GM18873 (cell line): Measurements from ENCODE around the gene SIAH2.

Experiments used
- ATAC-seq: cut with Tn5 transposase; IDR thresholded peaks from one replicate; pipeline ENCODE4 v1.9.1; 2021; ENCODE audit warnings: mild to moderate bottlenecking, moderate library complexity, moderate number of reproducible peaks; ENCODE audit not compliant: unreplicated experiment, low FRiP score

Gene SIAH2

GRCh38 chr3:150751781-150752263, 11.1 kb downstream of the SIAH2 start:
- ATAC-seq = no peak

DNA sequence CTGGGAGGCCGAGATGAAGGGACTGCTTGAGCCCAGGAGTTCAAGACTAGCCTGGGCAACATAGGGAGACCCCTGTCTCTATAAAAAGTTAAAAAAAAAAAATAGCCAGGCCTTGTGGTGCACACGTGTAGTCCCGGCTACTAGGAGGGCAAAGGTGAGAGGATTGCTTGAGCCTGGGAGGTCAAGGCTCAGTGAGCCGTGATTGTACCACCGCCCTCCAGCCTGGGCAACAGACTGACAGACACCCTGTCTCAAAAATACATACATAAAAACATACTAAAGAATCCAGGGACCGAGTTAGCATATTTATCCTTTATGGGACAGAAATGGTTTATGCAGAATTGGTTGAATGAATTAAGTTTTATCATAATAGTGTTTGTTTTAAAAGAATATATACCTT, 13.7 kb downstream of the SIAH2 start:
- no peak for ATAC-seq

DNA sequence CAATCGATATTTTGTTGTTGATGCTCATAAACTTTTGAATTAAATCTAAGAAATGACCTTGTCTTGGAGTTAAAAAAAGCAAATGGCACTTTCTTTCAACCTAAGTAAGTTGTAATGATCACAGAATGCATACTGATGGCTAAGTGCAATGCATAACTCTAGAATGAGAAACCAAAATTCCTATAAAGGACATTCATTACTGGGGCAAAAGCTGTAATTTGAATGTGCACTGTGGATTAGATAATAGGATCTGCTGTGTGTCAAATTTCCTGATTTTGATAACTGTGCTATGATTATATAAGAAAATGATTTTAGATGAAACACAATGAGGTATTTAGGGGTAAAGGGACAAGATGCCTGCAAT, 14.3 kb downstream of the SIAH2 start:
- no peak for ATAC-seq

DNA sequence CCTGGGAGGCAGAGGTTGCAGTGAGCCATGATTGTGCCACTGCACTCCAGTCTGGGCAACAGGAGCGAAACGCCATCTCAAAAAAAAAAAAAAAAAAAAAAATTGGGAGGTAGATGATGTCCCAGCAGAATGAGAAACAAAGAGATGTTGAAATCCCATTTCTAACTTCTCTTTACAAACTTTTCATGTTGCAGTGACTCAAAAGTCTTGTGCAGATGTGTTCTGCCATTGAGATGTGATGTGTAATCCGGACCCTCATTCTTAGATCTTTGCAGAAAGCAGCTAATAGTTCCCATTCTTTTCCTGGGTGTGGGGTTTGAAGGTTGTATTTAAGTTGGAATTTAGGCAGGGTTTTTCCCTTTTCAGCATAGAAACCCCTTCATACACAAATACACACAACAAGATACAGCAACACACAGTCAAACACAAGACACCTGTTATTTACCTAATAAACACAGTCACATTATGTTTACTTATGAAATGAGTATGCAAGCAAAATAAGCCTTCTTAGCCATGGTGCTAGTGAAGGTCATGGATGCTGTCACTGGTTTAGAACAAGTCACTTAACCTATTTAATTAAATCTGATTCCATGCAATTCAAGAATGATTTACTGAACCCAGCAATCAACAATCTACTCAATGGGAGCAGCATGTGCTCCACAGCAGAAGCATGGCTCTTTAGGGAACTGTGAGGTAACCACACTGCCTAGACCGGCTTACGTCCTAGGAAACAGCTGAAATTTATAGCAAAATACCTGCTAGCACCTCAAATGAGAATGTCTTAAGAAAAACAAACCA, 14.9 kb downstream of the SIAH2 start:
- no peak for ATAC-seq

GRCh38 chr3:150746791-150747590, 16.0 kb downstream of the SIAH2 start:
- ATAC-seq = no peak

- no peak for ATAC-seq
These were observed 17.1 kb downstream of the SIAH2 start for GRCh38 chr3:150745832-150746231.

GRCh38 chr3:150744919-150745211, 18.1 kb downstream of the SIAH2 start:
- no peak for ATAC-seq

GRCh38 chr3:150744041-150744918, 18.7 kb downstream of the SIAH2 start:
- no peak for ATAC-seq

DNA sequence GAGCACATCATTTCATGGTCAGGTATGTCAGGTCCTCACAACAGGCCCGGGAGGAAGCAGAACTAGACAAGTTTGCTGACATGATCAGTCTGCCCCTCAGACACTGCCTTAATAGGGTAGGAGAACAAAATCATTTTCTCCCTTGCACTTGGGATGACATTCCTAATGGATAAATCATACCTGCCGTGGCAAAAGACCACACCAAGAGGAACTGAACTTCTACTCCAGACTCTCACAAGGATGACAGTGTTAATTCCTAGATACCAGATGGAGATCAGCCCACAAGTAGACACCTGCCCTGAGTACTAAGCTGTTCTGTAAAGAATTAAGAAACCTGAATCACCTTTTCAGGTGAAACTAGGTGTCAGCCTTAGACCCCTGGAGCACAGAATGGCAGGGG, 19.5 kb downstream of the SIAH2 start:
- ATAC-seq = no peak

DNA sequence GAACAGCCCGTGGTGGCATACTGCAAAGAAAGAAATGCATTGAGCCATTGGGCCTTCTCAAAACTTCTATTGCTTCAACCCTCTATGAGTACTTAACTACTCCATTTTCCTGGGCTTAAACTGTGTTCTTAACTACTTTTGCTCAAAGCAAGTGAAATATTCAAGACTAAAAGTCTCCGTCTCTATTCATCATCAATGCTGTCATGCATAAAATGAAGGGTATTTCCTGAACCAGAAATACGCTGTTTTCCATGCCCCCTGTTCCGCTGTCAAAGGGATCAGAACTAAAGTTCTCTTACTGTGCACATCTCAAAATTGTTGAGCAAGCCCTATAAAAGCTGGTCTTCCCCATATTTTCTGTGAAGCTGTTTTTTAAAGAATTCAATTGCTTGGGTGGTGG, 20.3 kb downstream of the SIAH2 start:
- ATAC-seq = no peak

- ATAC-seq = no peak
These were observed 20.8 kb downstream of the SIAH2 start for GRCh38 chr3:150742141-150742523.

- ATAC-seq = no peak
These were observed 21.4 kb downstream of the SIAH2 start for GRCh38 chr3:150741497-150742140.

GRCh38 chr3:150740733-150741496, 22.1 kb downstream of the SIAH2 start:
- ATAC-seq = no peak

GRCh38 chr3:150739877-150740645, 22.9 kb downstream of the SIAH2 start:
- no peak for ATAC-seq

DNA sequence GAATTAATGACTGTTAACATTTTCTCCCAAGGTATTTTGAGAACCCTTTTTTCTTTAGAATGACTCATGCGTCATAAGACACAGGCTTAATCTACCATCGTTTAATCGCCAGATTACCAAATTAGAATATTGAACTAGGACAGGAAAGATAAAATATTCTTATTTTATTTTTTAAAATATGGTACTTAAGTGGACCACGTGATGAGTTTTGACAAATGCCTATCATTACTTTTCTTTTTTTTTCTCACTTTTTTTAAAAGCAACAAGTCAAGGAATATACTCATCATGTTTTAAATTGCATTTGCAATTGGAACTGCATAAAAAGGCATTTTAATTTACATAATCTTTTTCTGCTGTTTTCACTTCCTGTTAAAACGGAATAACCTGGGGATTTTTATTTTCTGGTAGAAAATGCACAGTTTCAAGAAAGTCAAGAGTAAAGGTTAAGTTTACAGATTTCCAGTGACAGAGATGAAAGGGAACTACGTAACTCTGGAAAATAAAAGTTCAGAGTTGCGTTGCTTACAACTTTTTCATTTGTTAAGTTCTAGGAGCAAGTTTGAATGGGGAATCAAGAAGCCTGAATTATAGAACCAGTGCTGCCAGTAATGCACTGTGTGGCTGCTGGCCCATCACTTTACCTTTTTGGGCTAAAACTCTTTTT, 23.6 kb downstream of the SIAH2 start:
- no peak for ATAC-seq

- ATAC-seq = no peak
These were observed 24.3 kb downstream of the SIAH2 start for GRCh38 chr3:150738688-150739087.

DNA sequence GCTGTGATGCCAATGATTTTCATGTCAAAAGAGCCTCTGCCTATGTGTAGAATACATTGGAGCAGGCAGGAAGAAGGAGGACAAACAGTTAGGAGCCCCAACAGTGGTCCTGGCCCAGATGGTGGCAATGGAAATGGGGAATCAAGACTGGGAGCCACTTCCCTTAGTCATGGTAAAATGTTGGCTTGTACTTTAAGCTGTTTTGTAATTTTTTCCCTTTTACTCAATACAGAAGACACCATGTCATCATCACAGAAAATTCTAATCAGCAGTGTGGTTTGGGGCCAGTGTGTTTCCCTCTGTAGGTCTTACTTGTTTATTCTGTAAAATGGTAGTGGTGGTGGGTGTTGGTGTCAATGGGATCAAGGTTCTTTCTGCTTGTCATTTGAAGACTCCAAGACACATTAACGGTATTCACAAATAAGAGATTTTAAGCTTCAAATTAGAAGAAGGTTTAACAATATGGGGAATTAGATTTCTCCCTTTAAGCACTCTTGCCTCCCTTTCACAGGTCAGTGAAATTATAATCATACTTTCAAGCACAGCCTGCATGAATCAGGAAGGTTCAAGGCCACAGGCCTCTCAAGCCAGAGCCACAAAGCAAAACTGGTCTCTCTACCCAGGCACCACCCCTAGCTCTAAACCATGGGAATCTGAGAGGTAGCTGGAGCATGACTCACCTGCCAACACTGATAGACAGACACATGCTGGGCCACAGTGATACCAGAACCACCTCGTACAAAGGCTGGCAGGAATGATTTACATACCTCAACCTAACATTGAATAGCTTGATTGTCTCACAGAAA, 24.9 kb downstream of the SIAH2 start:
- no peak for ATAC-seq
